GM21367 (cell line): ENCODE measurements around the gene PNMA3.
"Not testable (repeated sequence)": the region's sequence is repeated elsewhere in the genome, so short reads cannot be mapped to it uniquely, and the experiment has no call there.

Source experiments
- ATAC-seq: cut with Tn5 transposase; IDR thresholded peaks from one replicate; pipeline ENCODE4 v1.9.1; 2021; ENCODE audit not compliant: unreplicated experiment

Gene PNMA3

DNA sequence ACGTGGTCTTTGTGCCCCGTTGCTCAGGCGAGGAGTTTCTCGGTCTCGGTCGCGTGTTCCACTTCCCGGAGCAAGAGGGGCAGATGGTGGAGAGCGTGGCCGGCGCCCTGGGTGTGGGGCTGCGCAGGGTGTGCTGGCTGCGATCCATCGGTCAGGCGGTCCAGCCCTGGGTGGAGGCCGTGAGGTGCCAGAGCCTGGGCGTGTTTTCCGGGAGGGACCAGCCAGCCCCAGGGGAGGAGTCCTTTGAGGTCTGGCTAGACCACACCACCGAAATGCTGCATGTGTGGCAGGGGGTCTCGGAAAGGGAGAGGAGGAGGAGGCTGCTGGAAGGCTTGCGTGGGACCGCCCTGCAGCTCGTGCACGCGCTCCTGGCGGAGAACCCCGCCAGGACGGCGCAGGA lies 17.1 kb downstream of the PNMA3 start:
- not testable (repeated sequence) for ATAC-seq

- no peak for ATAC-seq
These were observed 18.1 kb downstream of the PNMA3 start for GRCh38 chrX:153074262-153074899.

GRCh38 chrX:153074935-153075334 lies 18.7 kb downstream of the PNMA3 start:
- ATAC-seq: no peak

DNA sequence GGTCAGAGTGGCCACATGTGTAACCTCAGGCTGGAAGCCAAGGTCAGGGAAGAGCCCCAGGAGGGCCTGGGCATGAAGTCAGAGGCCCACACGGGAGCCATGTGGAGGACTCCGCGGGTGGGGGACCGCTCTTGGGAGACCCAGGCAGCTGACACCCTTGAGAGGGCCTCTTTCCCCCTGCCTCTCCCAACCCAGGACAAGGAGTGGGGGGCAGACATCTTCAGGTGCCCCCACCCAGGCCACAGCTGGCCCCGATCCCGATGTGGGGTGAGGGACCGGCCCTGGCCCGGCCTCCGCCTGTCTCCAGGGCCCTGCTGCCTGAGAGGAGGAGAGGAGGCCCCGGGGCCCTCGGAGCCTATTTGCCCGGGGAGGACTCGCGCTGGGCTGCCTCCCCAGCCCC lies 19.1 kb downstream of the PNMA3 start:
- ATAC-seq: no peak

DNA sequence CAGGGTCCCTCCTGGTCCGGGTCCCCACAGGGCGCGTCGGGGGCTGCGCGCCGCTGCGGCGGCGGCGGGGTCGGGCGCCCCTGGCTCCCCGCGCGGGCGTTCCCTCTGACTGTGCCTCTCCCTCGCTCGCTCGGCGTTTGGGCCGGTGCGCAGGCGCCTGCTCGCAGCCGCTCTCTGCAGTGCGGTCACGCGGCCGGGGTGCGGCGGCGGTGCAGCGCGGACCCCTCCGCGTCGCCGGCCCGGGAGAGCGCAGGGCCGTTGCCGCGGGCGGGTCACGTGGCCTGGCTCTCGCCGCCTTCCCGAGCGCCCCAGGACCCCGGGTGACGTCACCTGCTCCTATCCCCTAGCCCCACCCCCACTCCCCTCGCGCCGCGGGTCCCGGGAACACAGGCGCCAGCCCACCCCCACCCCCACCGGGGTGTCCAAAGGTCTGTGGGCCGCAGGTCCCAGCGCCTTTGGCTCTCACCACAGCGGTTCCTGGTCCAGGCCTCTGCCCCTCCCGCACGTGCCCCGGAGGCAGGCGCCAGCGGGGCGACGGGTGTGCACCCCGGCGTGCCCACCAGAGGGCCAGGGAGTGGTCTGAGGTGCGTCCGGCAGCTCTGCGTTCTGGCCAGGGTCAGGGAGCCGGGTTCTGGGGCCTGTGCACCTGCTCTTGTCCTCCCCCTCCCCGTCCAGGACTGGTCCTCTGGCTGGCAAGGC lies 21.3 kb downstream of the PNMA3 start:
- not testable (repeated sequence) for ATAC-seq

- not testable (repeated sequence) for ATAC-seq
These were observed 27.1 kb downstream of the PNMA3 start for GRCh38 chrX:153083238-153083923.

- no peak for ATAC-seq
These were observed 46.1 kb downstream of the PNMA3 start for GRCh38 chrX:153102418-153102817.

DNA sequence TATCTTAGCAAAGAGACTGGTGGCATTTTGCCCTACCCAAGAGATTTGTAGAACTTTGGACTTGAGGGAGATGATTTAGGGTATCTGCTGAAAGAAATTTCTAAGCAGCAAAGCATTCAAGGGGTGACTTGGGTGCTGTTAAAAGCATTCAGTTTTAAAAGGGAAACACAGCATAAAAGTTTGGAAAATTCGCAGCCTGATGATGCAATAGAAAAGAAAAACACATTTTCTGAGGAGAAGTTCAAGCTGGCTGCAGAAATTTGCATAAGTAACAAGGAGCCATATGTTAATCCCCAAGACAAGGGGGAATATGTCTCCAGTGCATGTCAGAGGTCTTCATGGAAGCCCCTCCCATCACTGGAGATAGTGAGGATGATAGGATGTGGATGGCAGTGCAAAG lies 48.7 kb downstream of the PNMA3 start:
- ATAC-seq: not testable (repeated sequence)

DNA sequence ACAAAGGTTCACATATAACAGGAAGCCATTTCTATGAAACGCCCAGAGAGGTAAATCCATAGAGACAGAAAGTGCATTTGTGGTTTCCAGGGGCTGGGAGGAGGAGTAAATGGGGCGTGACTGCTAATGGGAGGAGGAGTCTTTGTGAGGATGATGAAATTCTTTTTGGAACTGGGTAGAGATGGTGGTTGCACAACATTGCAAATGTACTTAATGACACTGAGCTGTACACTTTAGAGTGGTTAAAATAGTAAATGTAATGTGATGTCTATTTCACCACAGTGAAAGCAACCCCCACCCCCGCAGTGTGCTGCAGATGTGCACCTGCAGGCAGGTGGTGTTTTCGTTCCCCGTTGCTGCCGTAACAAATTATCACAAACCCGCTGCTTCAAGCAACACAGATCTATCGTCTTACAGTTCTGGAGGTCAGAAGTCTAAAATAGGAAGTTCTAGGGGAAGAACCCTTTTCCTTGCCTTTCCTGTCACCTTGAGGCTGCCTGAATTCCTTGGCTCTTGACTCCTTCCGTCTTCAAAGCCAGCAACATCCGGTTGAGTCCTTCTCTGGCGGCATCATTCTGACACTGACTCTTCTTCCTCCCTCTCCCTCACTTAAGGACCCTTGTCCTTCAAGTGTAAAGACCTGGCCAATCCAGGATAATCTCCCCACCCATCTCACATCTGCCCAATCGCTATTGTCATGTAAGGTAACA lies 50.0 kb downstream of the PNMA3 start:
- not testable (repeated sequence) for ATAC-seq
